Heart left ventricle (tissue), 16 donors: Measurements from ENCODE around the gene CTXN1. TPM values are rescaled to one million over a fixed set of nuclear protein-coding genes. Genes with fewer than 3 reads are reported as not detected.

Experiments
- ATAC-seq, 4 donors: fragments of 200-7000 bp; cut with Tn5 transposase; one replicate each; pipeline ENCODE4 v1.9.1; 2020 to 2022; ENCODE audit warnings: moderate library complexity in 4 of 4, mild to moderate bottlenecking in 3 of 4, moderate number of reproducible peaks in 1 of 4
- DNase-seq, 5 donors: peaks; one replicate each; pipeline ENCODE4 v3.0.0-alpha.2; 2020
- H3K27ac ChIP-seq, 12 donors: fragments of 200-600 bp; sonication (generic) in 4 of 12; one replicate each; pipeline versions ENCODE4 v1.5.0 to v1.8.0; 2016 to 2022; ENCODE audit warnings: mild to moderate bottlenecking in 2 of 12
- H3K27me3 ChIP-seq, 9 donors: fragments of 200-600 bp; sonication (generic) in 2 of 9; one replicate each; pipeline versions ENCODE4 v1.5.1 to v1.8.0; 2016 to 2022; ENCODE audit warnings: mild to moderate bottlenecking in 3 of 9
- H3K36me3 ChIP-seq, 9 donors: fragments of 200-600 bp; sonication (generic) in 2 of 9; one replicate each; pipeline versions ENCODE4 v1.5.0 to v1.8.0; 2018 to 2022; ENCODE audit warnings: mild to moderate bottlenecking in 2 of 9
- H3K4me1 ChIP-seq, 12 donors: fragments of 200-600 bp; sonication (generic) in 4 of 12; one replicate each; pipeline versions ENCODE4 v1.5.0 to v1.8.0; 2016 to 2022; ENCODE audit warnings: mild to moderate bottlenecking in 3 of 12
- H3K4me3 ChIP-seq, 12 donors: fragments of 200-600 bp; sonication (generic) in 4 of 12; one replicate each; pipeline versions ENCODE4 v1.5.0 to v1.8.0; 2017 to 2022; ENCODE audit warnings: mild to moderate bottlenecking in 9 of 12, moderate library complexity in 4 of 12
- H3K9me3 ChIP-seq, 12 donors: fragments of 200-600 bp; sonication (generic) in 4 of 12; one replicate each; pipeline versions ENCODE4 v1.5.0 to v1.8.0; 2016 to 2022; ENCODE audit warnings: mild to moderate bottlenecking in 1 of 12
- POLR2A ChIP-seq, 2 donors: fragments of 450-650 bp; IDR thresholded peaks; one replicate each; pipeline ENCODE4 v1.6.1; 2017; ENCODE audit warnings: antibody characterized with exemption in 2 of 2, mild to moderate bottlenecking in 2 of 2, moderate library complexity in 2 of 2
- WGBS, 4 donors: extraction: QIAGEN DNeasy Blood & Tissue Kit in 2 of 4; methylation state at CpG; one replicate each; pipeline versions ENCODE4 v1.1.5 to v1.1.7; 2013 to 2018; 5-methylcytosine and 5-hydroxymethylcytosine counted together
- intact Hi-C, 10 donors: fragments of 100-400 bp; cut with DNase I; formaldehyde crosslinking; loops; one replicate each; pipeline versions ENCODE4 v1.11.1 to v1.14.2; 2022
- polyA plus RNA-seq, 2 donors: library from polyadenylated mRNA; stranded (reverse); fragments of 200-250 nt; gene quantifications; one replicate each; pipeline ENCODE4 v1.2.3, GENCODE V29; 2013
- total RNA-seq, 9 donors: library from RNA; depleted of rRNA in 2 of 9; stranded (reverse); fragments of >200 nt in 2 of 9; fragmentation: NEBNext Ultra II Directional in 3 of 9; extraction: Animal tissue kit (Norgen Biotek cat#: 25700) in 3 of 9; gene quantifications; one replicate each; pipeline versions ENCODE4 v1.1.0 to v1.2.4, GENCODE V29; 2016 to 2023
- TF ChIP-seq, protein P1 (sequence below), 12 donors: fragments of 200-600 bp; sonication (generic) in 4 of 12; IDR thresholded peaks; one replicate each; pipeline versions ENCODE4 v1.5.0 to v1.8.0; 2018 to 2022; ENCODE audit warnings: antibody characterized with exemption in 12 of 12, mild to moderate bottlenecking in 5 of 12
- donor health status: ischemic (EF 13 %, LVEDD 7.1; RV severe dilation, severe dysfunction).
- donor health status: healthy with polysubstance abuse.
- donor health status: DM: no; HTN: yes; CAD: no.
- donor health status: DM: no; HTN: no; CAD: no.
- donor health status: ischemic (EF 25% LVEDD 6.9; RV normal size, moderate dysfunction).
- donor health status: ischemic (EF 25% LVEDD 5.7; RV mildly dilated, moderate dysfunction).
- donor health status: healthy.
- donor health status: DM: yes; HTN: yes; CAD: no.
- donor health status: ischemic (EF 35%, LVEDD 5.7; RV mildly dilated, moderate dysfunction).
- donor health status: nonischemic (EF 11% LVEDD 7.7; RV severe dilation, severe dysfunction).
- donor health status: DM: yes; HTN: yes; CAD: no.
- donor health status: PGD.
- donor health status: ischemic (EF 29% LVEDD 5.4; RV normal size, mild dysfunction).
- donor health status: nonischemic (EF 23%, LVEDD 6.1; RV moderate dilation, normal function).

CTXN1 gene
- total and polyA plus RNA-seq, 11 donors, result 0.21 to 3.3 (median 0.48) TPM; not detected in 3

DNA sequence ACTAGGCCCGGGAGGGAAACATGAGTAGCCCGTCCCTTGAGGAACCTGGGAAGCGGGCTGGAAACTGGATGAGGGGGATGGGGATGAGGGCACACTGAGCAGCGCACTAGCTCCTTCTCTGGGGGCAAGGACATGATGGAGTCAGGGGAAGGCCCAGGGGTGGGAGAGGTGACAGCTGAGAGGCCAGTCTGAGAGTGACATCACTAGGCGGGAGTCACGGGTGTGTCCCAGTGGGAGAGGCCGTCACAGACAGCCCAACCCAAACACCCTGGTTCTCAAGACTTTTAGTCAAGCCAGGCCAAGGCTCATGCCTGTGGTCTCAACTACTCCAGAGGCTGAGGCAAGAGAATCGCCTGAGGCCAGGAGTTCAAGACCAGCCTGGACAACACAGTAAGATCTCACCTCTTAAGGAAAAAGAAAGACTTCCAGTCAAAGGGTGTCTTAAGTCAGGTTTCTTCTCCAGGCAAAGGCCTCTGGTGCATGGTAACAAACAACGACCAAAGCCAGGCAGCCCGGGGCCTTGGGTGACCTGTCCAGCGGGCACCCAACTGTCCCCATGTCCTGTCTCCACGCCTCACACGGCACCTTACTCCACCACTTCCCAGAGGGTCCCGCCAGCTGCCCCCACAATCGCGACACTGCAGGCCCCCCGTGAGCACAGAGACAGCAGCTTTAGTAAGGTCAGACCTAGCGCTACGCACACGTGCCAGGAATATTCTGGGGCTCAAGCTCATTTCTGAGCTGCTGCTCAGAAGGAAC, 43.0 kb upstream of the CTXN1 start:
- peaks cover 0 to 92% (median 69%) of the 10 kb centered on the region in 9 donors for H3K36me3 ChIP-seq
- peaks cover 0 to 11% (median under 1%) of the 10 kb centered on the region in 12 donors for H3K4me1 ChIP-seq
- H3K27ac ChIP-seq, result no peak overlapping the region
- no peaks in the 10 kb centered on the region for H3K9me3 ChIP-seq
- peak in 1 of 4 donors; percentile 6 for ATAC-seq
- H3K4me3 ChIP-seq, result no peak overlapping the region
- peak in 2 of 5 donors; percentile 18 to 42 for DNase-seq
- no peaks in the 10 kb centered on the region for H3K27me3 ChIP-seq
- no peak for TF ChIP-seq POLR2A (IDR thresholded peaks at IDR 0.05)
- TF ChIP-seq, protein P1, sequence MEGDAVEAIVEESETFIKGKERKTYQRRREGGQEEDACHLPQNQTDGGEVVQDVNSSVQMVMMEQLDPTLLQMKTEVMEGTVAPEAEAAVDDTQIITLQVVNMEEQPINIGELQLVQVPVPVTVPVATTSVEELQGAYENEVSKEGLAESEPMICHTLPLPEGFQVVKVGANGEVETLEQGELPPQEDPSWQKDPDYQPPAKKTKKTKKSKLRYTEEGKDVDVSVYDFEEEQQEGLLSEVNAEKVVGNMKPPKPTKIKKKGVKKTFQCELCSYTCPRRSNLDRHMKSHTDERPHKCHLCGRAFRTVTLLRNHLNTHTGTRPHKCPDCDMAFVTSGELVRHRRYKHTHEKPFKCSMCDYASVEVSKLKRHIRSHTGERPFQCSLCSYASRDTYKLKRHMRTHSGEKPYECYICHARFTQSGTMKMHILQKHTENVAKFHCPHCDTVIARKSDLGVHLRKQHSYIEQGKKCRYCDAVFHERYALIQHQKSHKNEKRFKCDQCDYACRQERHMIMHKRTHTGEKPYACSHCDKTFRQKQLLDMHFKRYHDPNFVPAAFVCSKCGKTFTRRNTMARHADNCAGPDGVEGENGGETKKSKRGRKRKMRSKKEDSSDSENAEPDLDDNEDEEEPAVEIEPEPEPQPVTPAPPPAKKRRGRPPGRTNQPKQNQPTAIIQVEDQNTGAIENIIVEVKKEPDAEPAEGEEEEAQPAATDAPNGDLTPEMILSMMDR (IDR thresholded peaks at IDR 0.05), result no peak
- intact Hi-C loops, result loop anchor here in 2 of 10 donors (5.0 to 10.0 kb wide), 2 partner anchors 33 to 176 kb away; partner anchors contain the start of gene FBN3 (in 1 of the 2)
- WGBS, 4 donors, result 81 to 90% (median 89%) methylated on average over 17 to 20 of the region's 20 CpGs

DNA sequence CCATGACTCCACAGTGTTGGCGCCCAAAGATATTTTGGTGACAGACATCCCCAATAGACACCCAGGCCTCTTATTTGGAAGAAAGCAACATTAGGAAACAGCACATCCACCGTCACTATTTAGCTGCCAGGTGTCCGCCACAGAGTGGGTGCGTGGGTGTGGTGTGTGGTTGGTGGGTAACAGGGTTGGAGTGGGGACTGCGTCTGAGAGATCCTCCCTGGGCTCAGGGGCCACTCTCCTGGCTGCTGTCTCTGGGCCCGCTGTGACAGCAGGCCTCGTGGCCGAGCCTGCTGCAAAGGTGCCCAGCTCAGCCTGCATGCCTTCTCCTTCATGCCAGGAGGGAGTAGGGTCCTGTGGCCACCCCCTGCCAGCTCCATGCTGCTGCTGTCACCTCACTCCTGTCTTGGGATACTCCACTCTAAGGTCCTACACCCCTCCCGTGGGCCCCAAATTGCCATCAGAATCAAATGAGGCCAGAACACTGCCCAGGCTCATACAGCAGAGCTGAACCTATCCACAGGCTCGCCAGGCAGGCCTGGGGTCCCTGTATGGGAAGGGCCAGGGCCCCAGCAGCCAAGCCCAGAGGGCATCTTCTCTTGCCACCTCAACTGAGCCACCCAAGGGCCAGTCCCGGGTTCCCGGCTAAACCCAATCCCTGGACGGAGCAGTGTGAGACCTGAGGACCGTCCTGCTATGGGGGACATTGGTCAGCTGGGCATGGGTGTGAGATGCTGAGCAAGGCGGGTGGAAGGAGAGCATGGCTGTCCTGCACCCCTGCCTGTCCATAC, 42.3 kb upstream of the CTXN1 start:
- H3K27ac ChIP-seq, result no peak overlapping the region
- peaks cover 0 to 5% (median 0%) of the 10 kb centered on the region in 12 donors for H3K4me1 ChIP-seq
- ATAC-seq (peak in 1 of 4 donors; percentile 3), DNase-seq (peak in 1 of 5 donors; percentile 27)
- no peaks in the 10 kb centered on the region for H3K9me3 ChIP-seq
- TF ChIP-seq, protein P1 (IDR thresholded peaks at IDR 0.05), result no peak
- no peak for TF ChIP-seq POLR2A (IDR thresholded peaks at IDR 0.05)
- H3K27me3 ChIP-seq, result no peaks in the 10 kb centered on the region
- peaks cover 0 to 92% (median 69%) of the 10 kb centered on the region in 9 donors for H3K36me3 ChIP-seq
- no peak overlapping the region for H3K4me3 ChIP-seq
- intact Hi-C loops, result loop anchor here in 2 of 10 donors (5.0 to 10.0 kb wide), 2 partner anchors 34 to 177 kb away; partner anchors contain the start of gene FBN3 (in 1 of the 2)
- WGBS, 4 donors, result 92 to 96% (median 93%) methylated on average over 14 to 15 of the region's 15 CpGs

DNA sequence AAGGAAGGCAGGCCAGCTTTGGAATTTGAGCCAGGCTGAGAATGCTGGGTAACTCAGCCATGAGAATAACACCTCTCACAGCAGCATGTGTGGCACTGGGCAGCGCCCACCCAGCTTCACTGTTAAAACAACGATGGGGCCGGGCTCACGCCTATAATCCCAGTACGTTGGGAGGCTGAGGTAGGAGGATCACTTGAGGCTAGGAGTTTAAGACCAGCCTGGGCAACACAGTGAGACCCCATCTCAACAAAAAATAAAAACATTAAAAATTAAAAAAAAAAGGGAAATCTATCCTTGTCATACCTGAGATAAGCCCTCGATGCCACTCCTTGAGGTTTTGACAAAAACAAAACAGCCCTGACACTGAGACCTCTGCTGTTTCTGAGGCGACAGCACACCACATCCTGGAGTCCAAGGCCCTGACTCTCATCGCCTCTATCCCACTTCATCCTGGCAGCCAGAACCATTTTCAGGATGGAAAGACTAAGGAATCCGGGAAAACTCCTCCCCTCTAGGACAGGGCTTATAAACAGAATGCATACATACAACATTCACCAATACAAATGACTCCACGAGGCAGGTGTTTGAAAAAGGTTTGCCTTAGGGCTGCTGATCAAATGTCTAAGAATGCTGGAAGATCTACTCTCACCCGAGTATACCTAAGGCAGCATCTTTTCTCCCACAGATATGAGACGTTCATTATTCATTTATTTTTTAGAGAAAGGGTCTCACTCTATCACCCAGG, 40.2 kb upstream of the CTXN1 start:
- H3K9me3 ChIP-seq, result no peaks in the 10 kb centered on the region
- DNase-seq (peak in 1 of 5 donors; percentile 38), ATAC-seq (no peak)
- H3K36me3 ChIP-seq, result peaks cover 0 to 92% (median 74%) of the 10 kb centered on the region in 9 donors
- peaks cover 0 to 2% (median 0%) of the 10 kb centered on the region in 12 donors for H3K4me1 ChIP-seq
- whole genome bisulfite sequencing, 4 donors, result 89 to 93% (median 91%) methylated on average over 12 of the region's 12 CpGs
- no peak overlapping the region for H3K4me3 ChIP-seq
- H3K27me3 ChIP-seq, result no peaks in the 10 kb centered on the region
- H3K27ac ChIP-seq, result no peak overlapping the region
- intact Hi-C loops, result loop anchor here in 2 of 10 donors (5.0 to 10.0 kb wide), 2 partner anchors 36 to 179 kb away; partner anchors contain the start of gene FBN3 (in 1 of the 2)
- TF ChIP-seq, protein P1 (IDR thresholded peaks at IDR 0.05), result no peak
- TF ChIP-seq POLR2A (IDR thresholded peaks at IDR 0.05), result no peak
